Small intestine (tissue), 7 donors: Measurements from ENCODE around the gene TDO2. TPM values are rescaled to one million over a fixed set of nuclear protein-coding genes. Genes with fewer than 3 reads are reported as not detected.
A peak's percentile ranks its signal among the peaks of the same experiment; 100 is the strongest.
"Not testable (repeated sequence)": the region's sequence is repeated elsewhere in the genome, so short reads cannot be mapped to it uniquely, and the experiment has no call there.

Experiments used
- DNase-seq, 2 donors: peaks; one replicate each; pipeline versions ENCODE4 v3.0.0 to v3.0.0-alpha.2; 2013
- FAIRE-seq: peaks from 2 replicates; lab custom pipeline; 2012; peaks lifted over from hg19 to GRCh38; lab: Jason Lieb, UNC
- H3K27ac ChIP-seq, 3 donors: one replicate each; pipeline ENCODE4 v1.5.1; 2013; ENCODE audit warnings: low read length in 2 of 3, mild to moderate bottlenecking in 2 of 3, control low read depth in 1 of 3, inconsistent platforms in 1 of 3, low read depth in 1 of 3, moderate library complexity in 1 of 3
- H3K27me3 ChIP-seq, 3 donors: one replicate each; pipeline ENCODE4 v1.6.1; 2013; ENCODE audit warnings: low read length in 3 of 3, inconsistent platforms in 1 of 3; ENCODE audit not compliant: control insufficient read depth in 3 of 3, insufficient read depth in 3 of 3
- H3K36me3 ChIP-seq, 3 donors: one replicate each; pipeline ENCODE4 v1.6.1; 2013; ENCODE audit warnings: low read length in 3 of 3, inconsistent platforms in 1 of 3, low read depth in 1 of 3, mild to moderate bottlenecking in 1 of 3, moderate library complexity in 1 of 3; ENCODE audit not compliant: control insufficient read depth in 3 of 3, insufficient read depth in 2 of 3
- H3K4me1 ChIP-seq, 3 donors: one replicate each; pipeline ENCODE4 v1.6.1; 2013; ENCODE audit warnings: low read length in 2 of 3, inconsistent platforms in 1 of 3, low read depth in 1 of 3, mild to moderate bottlenecking in 1 of 3, moderate library complexity in 1 of 3; ENCODE audit not compliant: control insufficient read depth in 3 of 3, insufficient read depth in 2 of 3
- H3K4me3 ChIP-seq, 3 donors: one replicate each; pipeline ENCODE4 v1.5.1; 2013; ENCODE audit warnings: low read length in 3 of 3, control low read depth in 1 of 3, inconsistent platforms in 1 of 3, low read depth in 1 of 3, mild to moderate bottlenecking in 1 of 3, moderate library complexity in 1 of 3
- H3K9me3 ChIP-seq, 2 donors: one replicate each; pipeline ENCODE4 v1.6.1; 2013; ENCODE audit warnings: low read depth in 1 of 2, low read length in 1 of 2; ENCODE audit not compliant: control insufficient read depth in 2 of 2, insufficient read depth in 1 of 2
- WGBS, 3 donors: extraction: QIAGEN DNeasy Blood & Tissue Kit; methylation state at CpG; one replicate each; pipeline ENCODE4 v1.1.7; 2013; 5-methylcytosine and 5-hydroxymethylcytosine counted together
- polyA plus RNA-seq, 4 donors: library from polyadenylated mRNA; stranded (reverse) in 3 of 4; unstranded in 1 of 4; fragments of 200-250 nt in 3 of 4; fragments of 120-200 nt in 1 of 4; gene quantifications; one replicate each; pipeline versions ENCODE4 v1.2.1 to v1.2.3, GENCODE V29; 2013
- donor health status: healthy with polysubstance abuse.
- donor health status: control.
- donor health status: control.
- donor health status: Bipolar disorder and iron deficiency.
- donor health status: healthy.

The TDO2 gene
- polyA plus RNA-seq, 4 donors = 0.75 to 22.3 (median 2.2) TPM

DNA sequence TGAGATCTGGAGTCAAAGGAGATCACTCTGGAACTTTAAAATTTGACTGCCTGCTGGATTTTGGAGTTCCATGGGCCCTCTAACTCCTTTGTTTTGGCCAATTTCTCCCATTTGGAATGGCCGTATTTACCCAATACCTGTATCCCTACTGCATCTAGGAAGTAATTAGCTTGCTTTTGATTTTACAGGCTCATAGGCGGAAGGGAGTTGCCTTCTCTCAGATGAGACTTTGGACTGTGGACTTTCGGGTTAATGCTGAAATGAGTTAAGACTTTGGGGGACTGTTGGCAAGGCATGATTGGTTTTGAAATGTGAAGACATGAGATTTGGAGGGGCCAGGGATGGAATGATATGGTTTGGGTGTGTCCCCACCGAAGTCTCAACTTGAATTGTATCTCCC is 31.1 kb downstream of the TDO2 start:
- not testable (repeated sequence) for H3K4me3 ChIP-seq, H3K27me3 ChIP-seq, FAIRE-seq, H3K4me1 ChIP-seq
- peak in 1 of 2 donors; percentile 62 for DNase-seq
- Histone ChIP-seq H3K36me3 (peaks cover 0 to 13% (median 2%) of the 10 kb centered on the region in 3 donors), H3K27ac (peak overlapping the region in 1 of 3 donors; percentile 38), H3K9me3 (peaks cover 0 to 21% of the 10 kb centered on the region in 2 donors)
- WGBS, 3 donors = 39 to 72% (median 55%) methylated on average over 4 of the region's 4 CpGs

DNA sequence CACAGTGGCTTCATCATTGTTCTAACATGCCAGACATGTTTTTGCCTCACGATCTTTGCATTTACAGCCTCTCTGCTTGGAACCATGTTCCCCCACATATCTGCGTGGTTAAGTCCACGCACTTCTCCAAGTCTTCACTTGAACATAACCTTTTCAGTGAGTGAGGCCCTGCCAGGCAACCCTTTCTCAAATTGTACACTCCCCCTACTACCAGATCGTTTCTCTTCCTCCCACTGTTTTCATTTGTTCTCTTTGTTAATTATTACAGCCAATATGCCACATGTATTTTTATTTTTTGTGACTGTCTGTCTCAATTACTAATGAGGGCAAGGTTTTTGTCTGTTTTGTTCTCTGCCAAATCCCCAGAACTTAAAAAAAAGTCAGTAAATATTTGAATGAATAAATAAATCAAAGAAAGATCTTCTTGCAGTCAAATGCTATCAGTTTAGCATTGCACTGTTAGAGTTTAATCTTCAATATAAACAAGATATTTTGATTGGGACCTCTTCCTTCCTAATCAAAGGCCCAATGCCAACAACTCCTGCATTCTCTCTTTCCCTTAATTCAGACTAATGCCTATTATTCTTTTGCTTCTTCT is 32.0 kb downstream of the TDO2 start:
- Histone ChIP-seq H3K4me1 (peaks cover 0 to 5% (median 2%) of the 10 kb centered on the region in 3 donors), H3K9me3 (peaks cover 0 to 17% of the 10 kb centered on the region in 2 donors), H3K27ac (peak overlapping the region in 2 of 3 donors; percentile 26 to 38), H3K4me3 (no peak overlapping the region), H3K36me3 (peaks cover 0 to 15% (median 2%) of the 10 kb centered on the region in 3 donors), H3K27me3 (no peaks in the 10 kb centered on the region)
- no peak for FAIRE-seq
- 73 to 89% (median 80%) methylated on average over 4 of the region's 4 CpGs for WGBS, 3 donors
- DNase-seq = no peak

DNA sequence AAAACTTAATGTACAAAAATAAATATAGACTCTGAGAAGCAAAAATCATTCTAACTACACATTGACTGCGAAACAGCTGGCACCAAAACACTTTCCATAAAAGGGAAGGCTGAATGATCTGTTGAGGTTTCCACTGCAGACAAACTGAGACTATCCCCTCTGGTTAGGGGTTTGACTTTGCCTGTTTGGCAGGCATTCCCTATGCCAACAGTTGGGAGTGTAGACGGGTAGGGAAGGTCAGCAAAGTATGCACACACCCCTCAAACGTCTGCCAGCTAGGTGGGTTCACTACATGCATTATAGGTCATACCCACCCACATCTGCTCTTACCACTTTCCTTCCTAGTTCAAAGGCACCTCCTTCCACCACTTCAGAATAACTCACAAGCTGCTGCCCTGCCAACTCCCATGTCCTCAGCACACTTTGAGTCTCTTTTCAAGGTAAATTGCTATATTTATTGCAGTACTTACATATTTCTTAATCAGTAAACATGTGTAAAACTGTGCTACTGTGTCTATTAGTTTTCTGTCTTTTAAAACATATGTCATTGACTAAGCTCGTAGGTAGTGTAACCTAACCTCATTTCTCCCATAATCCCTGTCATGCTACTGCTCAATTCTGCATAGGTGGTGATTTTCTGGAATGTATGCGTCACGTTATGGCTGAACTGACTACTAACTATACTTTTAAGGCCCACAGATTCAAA is 37.7 kb downstream of the TDO2 start:
- Histone ChIP-seq H3K9me3 (no peaks in the 10 kb centered on the region), H3K4me1 (peaks cover 0 to 21% (median 5%) of the 10 kb centered on the region in 3 donors), H3K27me3 (no peaks in the 10 kb centered on the region), H3K36me3 (peaks cover 0 to 12% (median 2%) of the 10 kb centered on the region in 3 donors), H3K4me3 (peak overlapping the region in 1 of 3 donors; percentile 0), H3K27ac (peak overlapping the region in 1 of 3 donors; percentile 86)
- FAIRE-seq (no peak), DNase-seq (peak in 1 of 2 donors; percentile 69)
- 76 to 79% (median 78%) methylated on average over 6 of the region's 6 CpGs for WGBS, 3 donors

DNA sequence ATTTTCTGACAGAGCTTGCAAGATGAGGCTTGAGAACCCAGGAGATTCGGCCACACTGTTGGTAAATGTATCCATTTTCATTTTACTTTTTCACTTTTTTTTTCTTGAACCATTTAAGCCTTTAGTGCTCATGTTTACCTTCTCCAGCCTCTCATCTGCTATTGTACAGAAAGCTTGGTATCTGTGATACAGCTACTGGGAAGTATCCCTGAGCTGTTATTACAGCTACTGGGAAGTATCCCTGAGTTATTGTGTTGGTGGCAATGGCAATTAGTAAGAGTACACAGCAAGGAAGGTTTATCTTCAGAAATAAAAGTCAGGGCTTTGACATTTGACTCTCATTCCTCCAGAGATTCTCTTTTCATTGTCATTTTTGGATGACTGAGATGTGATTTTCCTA is 38.3 kb downstream of the TDO2 start:
- Histone ChIP-seq H3K4me3 (peak overlapping the region in 1 of 3 donors; percentile 0), H3K27ac (peak overlapping the region in 1 of 3 donors; percentile 86), H3K36me3 (peaks cover 0 to 12% (median 0%) of the 10 kb centered on the region in 3 donors), H3K9me3 (no peaks in the 10 kb centered on the region), H3K27me3 (no peaks in the 10 kb centered on the region), H3K4me1 (peaks cover 0 to 21% (median 5%) of the 10 kb centered on the region in 3 donors)
- WGBS, 3 donors = 90 to 96% (median 91%) methylated on average over 1 of the region's 1 CpG
- FAIRE-seq = no peak
- DNase-seq = no peak

DNA sequence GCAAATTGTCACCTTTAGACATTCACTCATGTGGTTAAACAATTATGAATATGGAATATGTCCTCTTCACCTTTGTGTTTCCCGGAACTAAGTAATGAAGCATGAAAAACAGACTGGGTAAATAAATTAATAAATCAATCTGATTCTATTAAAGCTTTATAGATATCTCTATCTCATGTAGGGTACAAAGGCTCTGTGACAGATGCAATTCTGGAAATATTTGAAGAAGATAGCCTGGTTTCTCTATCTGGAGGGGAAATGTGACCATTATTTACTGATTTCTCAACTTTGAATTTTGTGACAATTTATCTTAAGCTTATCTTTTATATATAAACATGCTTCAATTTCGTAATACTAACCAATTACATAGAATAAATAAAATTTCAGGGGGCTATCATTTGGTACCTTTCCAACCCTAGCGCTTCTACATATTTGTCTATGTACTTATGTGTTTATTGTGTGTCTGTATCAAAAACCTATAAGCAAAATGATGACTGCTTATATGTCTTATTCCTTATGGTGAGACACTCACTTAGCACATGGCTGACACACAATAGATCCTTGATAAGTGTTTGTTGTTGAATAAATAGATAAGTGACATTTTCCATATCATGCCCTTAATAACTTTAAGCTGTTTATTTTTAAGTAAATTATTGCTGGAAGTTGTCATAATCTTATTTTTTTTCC is 40.3 kb downstream of the TDO2 start:
- DNase-seq (peak; percentile 56 to 79), FAIRE-seq (no peak)
- Histone ChIP-seq H3K9me3 (no peaks in the 10 kb centered on the region), H3K27ac (peak overlapping the region in 1 of 3 donors; percentile 86), H3K4me3 (no peak overlapping the region), H3K36me3 (peaks cover 0 to 8% (median 0%) of the 10 kb centered on the region in 3 donors), H3K27me3 (no peaks in the 10 kb centered on the region), H3K4me1 (peaks cover 0 to 21% (median 5%) of the 10 kb centered on the region in 3 donors)
- WGBS, 3 donors = 20 to 53% (median 23%) methylated on average over 3 of the region's 3 CpGs

DNA sequence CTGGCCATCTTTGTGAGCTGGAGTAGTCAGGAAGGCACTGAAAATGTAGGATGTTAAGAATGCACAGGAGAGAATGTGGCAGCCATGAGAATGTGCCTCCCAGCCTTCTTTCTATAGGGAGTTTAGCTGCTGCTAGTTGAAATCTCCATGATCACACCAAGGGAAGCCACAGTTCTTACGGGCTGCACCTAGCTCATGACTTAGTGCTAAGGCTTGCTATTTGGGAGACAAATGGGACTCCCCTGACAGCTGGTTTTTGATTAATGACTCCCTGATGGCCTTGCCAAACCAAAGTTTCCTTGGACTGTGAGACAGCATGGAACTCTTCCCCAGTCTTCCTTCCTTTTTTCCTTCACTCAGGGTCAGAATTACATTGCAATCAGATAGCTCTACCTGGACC is 41.0 kb downstream of the TDO2 start:
- 86 to 96% (median 86%) methylated on average over 1 of the region's 1 CpG for WGBS, 3 donors

DNA sequence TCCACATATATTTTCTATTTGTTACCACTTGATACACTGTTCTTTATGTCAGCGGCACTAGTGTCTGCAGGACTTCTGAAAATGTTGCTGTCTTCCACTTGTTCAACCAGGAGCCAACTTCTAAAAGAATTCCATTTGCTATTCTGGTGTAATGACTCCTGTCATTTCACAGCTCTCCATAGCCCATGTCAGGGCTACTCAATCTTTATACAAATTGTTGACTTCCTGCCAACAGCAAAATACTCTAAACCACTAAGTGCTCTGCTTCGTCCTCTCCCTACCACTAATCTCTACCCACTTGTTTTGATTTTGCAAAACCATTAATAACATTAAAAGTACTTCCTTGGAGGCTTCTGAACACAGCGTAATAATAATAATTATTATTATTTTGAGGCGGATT is 43.0 kb downstream of the TDO2 start:
- Histone ChIP-seq H3K4me3 (no peak overlapping the region), H3K27ac (no peak overlapping the region), H3K4me1 (peaks cover 0 to 16% (median 5%) of the 10 kb centered on the region in 3 donors), H3K36me3 (peaks cover 0 to 4% (median 0%) of the 10 kb centered on the region in 3 donors), H3K9me3 (no peaks in the 10 kb centered on the region), H3K27me3 (no peaks in the 10 kb centered on the region)
- no peak for FAIRE-seq
- no peak for DNase-seq
- WGBS, 3 donors = 56 to 66% (median 58%) methylated on average over 4 of the region's 4 CpGs

More for the DNA sequence above, 41.0 kb downstream of the TDO2 start:
- FAIRE-seq = no peak
- DNase-seq = no peak
- no peaks in the 10 kb centered on the region for H3K9me3 ChIP-seq
- peaks cover 0 to 5% (median 0%) of the 10 kb centered on the region in 3 donors for H3K36me3 ChIP-seq
- H3K4me3 ChIP-seq = no peak overlapping the region
- H3K4me1 ChIP-seq = peaks cover 0 to 21% (median 5%) of the 10 kb centered on the region in 3 donors
- no peaks in the 10 kb centered on the region for H3K27me3 ChIP-seq
- H3K27ac ChIP-seq = peak overlapping the region in 2 of 3 donors; percentile 24 to 27

DNA sequence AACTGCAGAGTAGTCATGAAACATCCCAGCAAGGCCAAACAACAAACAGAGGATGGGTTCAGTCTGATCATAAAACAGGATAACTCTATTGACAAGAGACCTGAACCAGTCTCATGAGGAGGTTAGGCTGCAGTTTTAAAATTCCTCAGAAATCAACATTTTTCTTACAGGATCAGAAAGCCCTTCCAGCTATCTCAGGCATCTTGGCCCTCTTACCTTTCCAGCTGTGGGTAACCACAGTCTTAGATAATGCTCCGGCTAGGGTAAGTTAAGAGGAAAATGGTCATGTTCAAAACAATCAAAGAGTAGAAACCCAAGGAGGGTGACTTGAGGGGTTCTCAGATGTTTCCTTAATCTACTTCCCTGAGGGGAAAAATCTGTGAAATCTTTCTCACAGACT is 45.0 kb downstream of the TDO2 start:
- FAIRE-seq (no peak), DNase-seq (no peak)
- Histone ChIP-seq H3K36me3 (peaks cover 0 to 4% (median 0%) of the 10 kb centered on the region in 3 donors), H3K4me3 (no peak overlapping the region), H3K4me1 (peaks cover 0 to 6% (median 4%) of the 10 kb centered on the region in 3 donors), H3K9me3 (no peaks in the 10 kb centered on the region), H3K27me3 (no peaks in the 10 kb centered on the region), H3K27ac (no peak overlapping the region)
- WGBS, 3 donors = 76 to 80% (median 78%) methylated on average over 1 of the region's 1 CpG
